SIG-M5 (cell line): ENCODE data around the gene CELF1.

ENCODE experiments used
- DNase-seq: peaks from one replicate; lab custom pipeline; 2025; lab: John Stamatoyannopoulos, UW

CELF1 gene

GRCh38 chr11:47509077-47509536, 43.8 kb downstream of the CELF1 start:
- no peak for DNase-seq

- no peak for DNase-seq
These were observed 44.5 kb downstream of the CELF1 start for GRCh38 chr11:47508240-47508957.

GRCh38 chr11:47507563-47508239, 45.2 kb downstream of the CELF1 start:
- no peak for DNase-seq

GRCh38 chr11:47506795-47507562, 46.0 kb downstream of the CELF1 start:
- no peak for DNase-seq

GRCh38 chr11:47506373-47506772, 46.6 kb downstream of the CELF1 start:
- DNase-seq: no peak

- DNase-seq: no peak
These were observed 48.0 kb downstream of the CELF1 start for GRCh38 chr11:47504910-47505309.

GRCh38 chr11:47503227-47503626, 49.7 kb downstream of the CELF1 start:
- no peak for DNase-seq

- DNase-seq: no peak
These were observed 50.2 kb downstream of the CELF1 start for GRCh38 chr11:47502767-47503166.

- no peak for DNase-seq
These were observed 51.8 kb downstream of the CELF1 start for GRCh38 chr11:47501101-47501500.

- no peak for DNase-seq
These were observed 52.8 kb downstream of the CELF1 start for GRCh38 chr11:47500121-47500520.

- DNase-seq: no peak
These were observed 53.3 kb downstream of the CELF1 start for GRCh38 chr11:47499614-47500013.

GRCh38 chr11:47499161-47499560, 53.8 kb downstream of the CELF1 start:
- DNase-seq: no peak

GRCh38 chr11:47498584-47499152, 54.3 kb downstream of the CELF1 start:
- DNase-seq: no peak

GRCh38 chr11:47498149-47498548, 54.8 kb downstream of the CELF1 start:
- DNase-seq: no peak

GRCh38 chr11:47496808-47497207, 56.1 kb downstream of the CELF1 start:
- DNase-seq: no peak

- DNase-seq: no peak
These were observed 57.1 kb downstream of the CELF1 start for GRCh38 chr11:47495856-47496217.

- no peak for DNase-seq
These were observed 57.7 kb downstream of the CELF1 start for GRCh38 chr11:47495011-47495855.

- no peak for DNase-seq
These were observed 63.6 kb downstream of the CELF1 start for GRCh38 chr11:47489395-47489755.

GRCh38 chr11:47488674-47489394, 64.1 kb downstream of the CELF1 start:
- DNase-seq: no peak

- no peak for DNase-seq
These were observed 64.8 kb downstream of the CELF1 start for GRCh38 chr11:47488111-47488510.

GRCh38 chr11:47487421-47487820, 65.5 kb downstream of the CELF1 start:
- DNase-seq: no peak
